ENCODE data around the gene KRTAP12-1. TPM values are rescaled to one million over a fixed set of nuclear protein-coding genes. Genes with fewer than 3 reads are reported as not detected.

Gene KRTAP12-1
- total RNA-seq, 1 donor from 2014 or later, result not detected

- H3K4me3 ChIP-seq (ENCODE audit: low read depth, low read length), result no peak overlapping the region
- H3K27me3 ChIP-seq (ENCODE audit: control insufficient read depth, insufficient read depth, low read length), result peaks cover 13% of the 10 kb centered on the region
- FAIRE-seq (no peak), DNase-seq (ENCODE audit: low read depth) (no peak)
- TF ChIP-seq CTCF (IDR thresholded peaks at IDR 0.05; ENCODE audit: insufficient read depth, low read length, severe bottlenecking), result no peak
- H3K36me3 ChIP-seq (ENCODE audit: control insufficient read depth, insufficient read depth, low read length), result no peaks in the 10 kb centered on the region
Measured at GRCh38 chr21:44702973-44703730, 21.2 kb upstream of the KRTAP12-1 start.

GRCh38 chr21:44702111-44702972 is 20.4 kb upstream of the KRTAP12-1 start:
- Histone ChIP-seq H3K27me3 (ENCODE audit: control insufficient read depth, insufficient read depth, low read length) (peaks cover 7% of the 10 kb centered on the region), H3K36me3 (ENCODE audit: control insufficient read depth, insufficient read depth, low read length) (no peaks in the 10 kb centered on the region), H3K4me3 (ENCODE audit: low read depth, low read length) (no peak overlapping the region)
- DNase-seq (ENCODE audit: low read depth) (no peak), FAIRE-seq (no peak)
- no peak for TF ChIP-seq CTCF (IDR thresholded peaks at IDR 0.05; ENCODE audit: insufficient read depth, low read length, severe bottlenecking)

DNA sequence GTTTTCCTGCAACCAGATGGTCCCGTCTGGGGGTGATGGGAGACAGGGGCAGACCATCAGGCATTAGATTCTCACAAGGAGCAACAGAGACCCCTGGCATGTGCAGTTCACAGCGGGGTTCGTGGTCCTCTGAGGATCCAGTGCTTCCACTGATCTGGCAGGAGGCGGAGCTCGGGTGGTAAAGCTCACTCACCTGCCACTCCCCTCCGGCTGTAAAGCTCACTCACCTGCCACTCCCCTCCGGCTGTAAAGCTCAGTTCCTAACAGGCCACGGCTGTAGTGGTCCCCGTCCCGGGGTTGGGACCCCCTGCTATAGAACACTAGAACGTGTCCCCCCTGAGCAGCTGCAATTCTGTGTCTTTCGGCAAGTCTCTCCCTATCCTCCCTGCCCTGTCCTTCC is 19.6 kb upstream of the KRTAP12-1 start:
- Histone ChIP-seq H3K4me3 (ENCODE audit: low read depth, low read length) (no peak overlapping the region), H3K27me3 (ENCODE audit: control insufficient read depth, insufficient read depth, low read length) (peaks cover 2% of the 10 kb centered on the region), H3K36me3 (ENCODE audit: control insufficient read depth, insufficient read depth, low read length) (no peaks in the 10 kb centered on the region)
- no peak for TF ChIP-seq CTCF (IDR thresholded peaks at IDR 0.05; ENCODE audit: insufficient read depth, low read length, severe bottlenecking)
- DNase-seq (ENCODE audit: low read depth) (no peak), FAIRE-seq (no peak)

- H3K36me3 ChIP-seq (ENCODE audit: control insufficient read depth, insufficient read depth, low read length), result no peaks in the 10 kb centered on the region
- no peak overlapping the region for H3K4me3 ChIP-seq (ENCODE audit: low read depth, low read length)
- no peak for FAIRE-seq
- H3K27me3 ChIP-seq (ENCODE audit: control insufficient read depth, insufficient read depth, low read length), result no peaks in the 10 kb centered on the region
- no peak for DNase-seq (ENCODE audit: low read depth)
- TF ChIP-seq CTCF (IDR thresholded peaks at IDR 0.05; ENCODE audit: insufficient read depth, low read length, severe bottlenecking), result no peak
Measured at GRCh38 chr21:44701023-44701400, 19.0 kb upstream of the KRTAP12-1 start.

GRCh38 chr21:44700101-44701022 is 18.4 kb upstream of the KRTAP12-1 start:
- Histone ChIP-seq H3K36me3 (ENCODE audit: control insufficient read depth, insufficient read depth, low read length) (no peaks in the 10 kb centered on the region), H3K27me3 (ENCODE audit: control insufficient read depth, insufficient read depth, low read length) (no peaks in the 10 kb centered on the region), H3K4me3 (ENCODE audit: low read depth, low read length) (no peak overlapping the region)
- no peak for TF ChIP-seq CTCF (IDR thresholded peaks at IDR 0.05; ENCODE audit: insufficient read depth, low read length, severe bottlenecking)
- DNase-seq (ENCODE audit: low read depth) (no peak), FAIRE-seq (no peak)

Data from bronchial epithelial cell (primary cell).